Stimulated activated CD4-positive, alpha-beta T cell treated with anti-CD3 and anti-CD28 coated beads, Interleukin-12 subunit alpha, Interleukin-12 subunit beta, amount 100 ng/mL, for 24 hours (primary cell): ENCODE measurements around the gene L1TD1.
"Not testable (repeated sequence)": the region's sequence is repeated elsewhere in the genome, so short reads cannot be mapped to it uniquely, and the experiment has no call there.

Source experiments
- DNase-seq, 2 experiments: peaks; one replicate each; pipeline ENCODE4 v3.0.0-alpha.2; 2020; ENCODE audit warnings: low read depth in 2 of 2

L1TD1 gene

GRCh38 chr1:62194651-62195544, at the start of gene L1TD1:
L1TD1 (plus strand) TSS chr1:62194849; CDS start chr1:62206629, 11,780 bp downstream.
- no peak for DNase-seq

- no peak for DNase-seq
Measured at GRCh38 chr1:62159940-62160348, 34.7 kb upstream of the L1TD1 start.

- no peak for DNase-seq
Measured at GRCh38 chr1:62161711-62162110, 32.9 kb upstream of the L1TD1 start.

- not testable (repeated sequence) for DNase-seq
Measured at GRCh38 chr1:62170380-62170779, 24.3 kb upstream of the L1TD1 start.

GRCh38 chr1:62175568-62176179, 19.0 kb upstream of the L1TD1 start:
- no peak for DNase-seq

- DNase-seq = no peak
Measured at GRCh38 chr1:62176597-62177312, 17.9 kb upstream of the L1TD1 start.

- no peak for DNase-seq
Measured at GRCh38 chr1:62177621-62178020, 17.0 kb upstream of the L1TD1 start.

- no peak for DNase-seq
Measured at GRCh38 chr1:62178372-62178771, 16.3 kb upstream of the L1TD1 start.

GRCh38 chr1:62180054-62180453, 14.6 kb upstream of the L1TD1 start:
- not testable (repeated sequence) for DNase-seq

- DNase-seq = no peak
Measured at GRCh38 chr1:62180639-62181038, 14.0 kb upstream of the L1TD1 start.

- no peak for DNase-seq
Measured at GRCh38 chr1:62181532-62181931, 13.1 kb upstream of the L1TD1 start.

GRCh38 chr1:62182157-62182556, 12.5 kb upstream of the L1TD1 start:
- not testable (repeated sequence) for DNase-seq

- DNase-seq = not testable (repeated sequence)
Measured at GRCh38 chr1:62183164-62184020, 11.3 kb upstream of the L1TD1 start.

- DNase-seq = no peak
Measured at GRCh38 chr1:62184336-62184735, 10.3 kb upstream of the L1TD1 start.

GRCh38 chr1:62185233-62185632, 9.4 kb upstream of the L1TD1 start:
- not testable (repeated sequence) for DNase-seq

GRCh38 chr1:62185677-62186076, 9.0 kb upstream of the L1TD1 start:
- no peak for DNase-seq

GRCh38 chr1:62187548-62187947, 7.1 kb upstream of the L1TD1 start:
- DNase-seq = no peak

GRCh38 chr1:62188111-62188510, 6.5 kb upstream of the L1TD1 start:
- no peak for DNase-seq

GRCh38 chr1:62196086-62196690, 1.5 kb downstream of the L1TD1 start:
- DNase-seq = no peak

GRCh38 chr1:62198069-62198780, 3.6 kb downstream of the L1TD1 start:
- no peak for DNase-seq

- DNase-seq = no peak
Measured at GRCh38 chr1:62198781-62199125, 4.1 kb downstream of the L1TD1 start.
